Thoracic aorta (tissue), 2 donors: ENCODE measurements around the gene UPK3A. TPM values are rescaled to one million over a fixed set of nuclear protein-coding genes. Genes with fewer than 3 reads are reported as not detected.
A peak's percentile ranks its signal among the peaks of the same experiment; 100 is the strongest.

Experiments used
- ATAC-seq: fragments of 150-250 bp; one replicate; pipeline ENCODE4 v1.8.0; 2017; ENCODE audit warnings: low read depth; ENCODE audit not compliant: insufficient number of reproducible peaks, low FRiP score
- DNase-seq: peaks from one replicate; pipeline ENCODE4 v3.0.0-alpha.2; 2020; ENCODE audit warnings: low spot score
- H3K27ac ChIP-seq, 2 donors: fragments of 200-600 bp; sonication (generic); 1 replicate in 1 of 2; 2 replicates in 1 of 2; pipeline ENCODE4 v1.5.1; 2016; ENCODE audit warnings: mild to moderate bottlenecking in 2 of 2, moderate library complexity in 2 of 2
- H3K27me3 ChIP-seq: fragments of 200-600 bp; sonication (generic); replicated peaks from 2 replicates; pipeline ENCODE4 v1.6.0; 2016; ENCODE audit warnings: mild to moderate bottlenecking; ENCODE audit not compliant: insufficient read depth
- H3K36me3 ChIP-seq: fragments of 200-600 bp; sonication (generic); one replicate; pipeline ENCODE4 v1.5.1; 2016
- H3K4me1 ChIP-seq, 2 donors: fragments of 200-600 bp; sonication (generic); 1 replicate in 1 of 2; 2 replicates in 1 of 2; pipeline versions ENCODE4 v1.5.1 to v1.6.0; 2016; ENCODE audit warnings: low read depth in 2 of 2, mild to moderate bottlenecking in 1 of 2; ENCODE audit not compliant: control insufficient read depth in 1 of 2
- H3K4me3 ChIP-seq: fragments of 200-600 bp; sonication (generic); 2 replicates; pipeline ENCODE4 v1.5.1; 2016; ENCODE audit warnings: mild to moderate bottlenecking
- H3K9me3 ChIP-seq: fragments of 200-600 bp; sonication (generic); 2 replicates; pipeline ENCODE4 v1.5.1; 2016
- total RNA-seq, 2 donors: library from RNA; depleted of rRNA; stranded (reverse); fragments of >200 nt; gene quantifications; one replicate each; pipeline versions ENCODE4 v1.1.0 to v1.2.3, GENCODE V29; 2016
- TF ChIP-seq, protein P1 (sequence below): fragments of 200-600 bp; sonication (generic); IDR thresholded peaks from one replicate; pipeline ENCODE4 v1.5.1; 2019; ENCODE audit warnings: antibody characterized with exemption

UPK3A gene
- total RNA-seq, 2 donors from 2014 or later: not detected

DNA sequence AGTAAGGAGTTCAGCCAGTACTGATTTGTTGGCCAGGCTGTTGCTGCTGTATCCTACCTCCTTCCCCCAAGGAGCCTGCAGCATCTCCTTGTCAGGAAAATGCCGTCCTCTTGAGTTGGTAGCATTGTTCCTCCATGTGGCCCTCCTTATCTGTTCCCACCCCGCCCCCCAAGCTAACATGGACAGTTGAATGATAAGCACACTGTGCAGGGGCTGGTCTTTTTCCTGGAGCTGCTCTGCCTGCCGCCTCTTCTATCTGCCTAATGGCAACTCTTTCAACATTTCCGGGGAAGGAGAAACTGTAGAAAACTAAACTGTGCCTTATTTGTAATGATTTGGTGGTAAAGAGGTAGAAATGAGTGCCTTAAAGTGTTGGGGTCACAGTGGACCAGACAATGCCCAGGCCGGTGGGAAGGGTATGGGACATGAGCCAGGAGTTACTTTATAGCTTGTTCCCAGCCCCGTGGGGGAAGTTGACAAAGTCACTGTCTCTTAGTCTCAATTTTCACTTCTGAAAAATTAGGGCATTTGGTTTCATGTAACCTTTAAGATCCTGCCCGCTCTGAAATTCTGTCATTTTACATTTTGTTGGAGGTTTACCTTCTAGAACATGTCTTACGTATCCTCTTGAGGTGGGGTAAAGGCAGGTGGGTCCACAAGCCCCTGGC, 29.4 kb downstream of the UPK3A start:
- DNase-seq (no peak), ATAC-seq (no peak)
- TF ChIP-seq, protein P1, sequence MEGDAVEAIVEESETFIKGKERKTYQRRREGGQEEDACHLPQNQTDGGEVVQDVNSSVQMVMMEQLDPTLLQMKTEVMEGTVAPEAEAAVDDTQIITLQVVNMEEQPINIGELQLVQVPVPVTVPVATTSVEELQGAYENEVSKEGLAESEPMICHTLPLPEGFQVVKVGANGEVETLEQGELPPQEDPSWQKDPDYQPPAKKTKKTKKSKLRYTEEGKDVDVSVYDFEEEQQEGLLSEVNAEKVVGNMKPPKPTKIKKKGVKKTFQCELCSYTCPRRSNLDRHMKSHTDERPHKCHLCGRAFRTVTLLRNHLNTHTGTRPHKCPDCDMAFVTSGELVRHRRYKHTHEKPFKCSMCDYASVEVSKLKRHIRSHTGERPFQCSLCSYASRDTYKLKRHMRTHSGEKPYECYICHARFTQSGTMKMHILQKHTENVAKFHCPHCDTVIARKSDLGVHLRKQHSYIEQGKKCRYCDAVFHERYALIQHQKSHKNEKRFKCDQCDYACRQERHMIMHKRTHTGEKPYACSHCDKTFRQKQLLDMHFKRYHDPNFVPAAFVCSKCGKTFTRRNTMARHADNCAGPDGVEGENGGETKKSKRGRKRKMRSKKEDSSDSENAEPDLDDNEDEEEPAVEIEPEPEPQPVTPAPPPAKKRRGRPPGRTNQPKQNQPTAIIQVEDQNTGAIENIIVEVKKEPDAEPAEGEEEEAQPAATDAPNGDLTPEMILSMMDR: no peak
- Histone ChIP-seq H3K4me3 (no peak overlapping the region), H3K4me1 (peaks cover 17 to 74% of the 10 kb centered on the region in 2 donors), H3K27me3 (no peaks in the 10 kb centered on the region), H3K36me3 (no peaks in the 10 kb centered on the region), H3K9me3 (no peaks in the 10 kb centered on the region), H3K27ac (peak overlapping the region; percentile 2)

DNA sequence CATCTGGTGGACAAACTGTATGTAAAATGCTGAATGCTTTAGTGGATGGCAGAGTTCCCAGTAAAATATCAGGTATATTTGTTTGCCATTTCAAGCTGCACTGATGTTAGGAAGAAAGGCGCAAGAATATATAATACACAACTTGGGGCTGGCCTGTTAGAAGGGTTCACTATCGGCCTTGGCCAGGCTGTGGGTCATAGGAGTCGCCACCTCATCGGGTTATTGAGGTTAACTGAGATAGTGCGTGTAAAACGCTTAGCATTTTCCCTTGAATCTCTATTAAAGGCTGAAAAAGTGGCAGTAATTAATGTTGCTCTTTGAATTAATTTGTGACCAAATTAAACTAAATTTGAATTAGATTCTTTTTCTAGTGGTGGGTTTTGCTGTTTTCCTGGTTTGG, 30.0 kb downstream of the UPK3A start:
- Histone ChIP-seq H3K4me3 (no peak overlapping the region), H3K27ac (no peak overlapping the region), H3K36me3 (no peaks in the 10 kb centered on the region), H3K9me3 (no peaks in the 10 kb centered on the region), H3K27me3 (no peaks in the 10 kb centered on the region), H3K4me1 (peaks cover 23 to 77% of the 10 kb centered on the region in 2 donors)
- no peak for ATAC-seq
- no peak for DNase-seq
- TF ChIP-seq, protein P1: no peak

DNA sequence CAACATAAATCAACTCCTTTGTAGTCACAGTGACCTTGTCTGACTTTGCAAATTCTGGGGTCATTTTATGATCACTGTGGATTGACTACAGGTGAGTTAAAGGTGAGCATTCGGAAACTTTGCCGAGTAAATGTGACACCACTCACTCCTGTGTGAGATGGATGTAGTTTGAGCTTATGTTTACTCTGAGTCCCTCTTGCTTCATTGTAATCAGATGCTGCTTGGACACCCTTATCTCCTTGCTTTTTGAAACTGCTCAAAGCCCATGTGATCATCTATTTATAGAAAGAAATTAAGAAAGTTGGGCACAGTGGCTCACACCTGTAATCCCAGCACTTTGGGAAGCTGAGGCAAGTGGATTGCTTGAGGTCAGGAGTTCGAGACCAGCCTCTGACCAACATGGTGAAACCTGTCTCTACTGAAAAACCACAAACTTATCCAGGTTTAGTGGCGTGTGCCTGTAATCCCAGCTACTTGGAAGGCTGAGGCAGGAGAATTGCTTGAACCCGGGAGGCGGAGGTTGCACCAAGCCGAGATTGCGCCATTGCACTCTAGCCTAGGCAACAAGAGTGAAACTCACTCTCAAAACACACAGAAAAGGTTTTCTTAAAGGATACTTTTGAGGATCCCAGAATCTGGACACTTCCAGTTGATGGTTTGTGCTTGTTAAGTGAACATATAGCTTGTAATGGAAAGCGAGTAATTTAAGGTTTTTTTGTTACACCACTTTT, 32.2 kb downstream of the UPK3A start:
- no peaks in the 10 kb centered on the region for H3K36me3 ChIP-seq
- peaks cover 18 to 85% of the 10 kb centered on the region in 2 donors for H3K4me1 ChIP-seq
- H3K4me3 ChIP-seq: peak overlapping the region; percentile 55
- no peak for DNase-seq
- H3K27me3 ChIP-seq: no peaks in the 10 kb centered on the region
- H3K27ac ChIP-seq: peak overlapping the region; percentile 95
- H3K9me3 ChIP-seq: no peaks in the 10 kb centered on the region
- ATAC-seq: no peak
- TF ChIP-seq, protein P1: no peak

DNA sequence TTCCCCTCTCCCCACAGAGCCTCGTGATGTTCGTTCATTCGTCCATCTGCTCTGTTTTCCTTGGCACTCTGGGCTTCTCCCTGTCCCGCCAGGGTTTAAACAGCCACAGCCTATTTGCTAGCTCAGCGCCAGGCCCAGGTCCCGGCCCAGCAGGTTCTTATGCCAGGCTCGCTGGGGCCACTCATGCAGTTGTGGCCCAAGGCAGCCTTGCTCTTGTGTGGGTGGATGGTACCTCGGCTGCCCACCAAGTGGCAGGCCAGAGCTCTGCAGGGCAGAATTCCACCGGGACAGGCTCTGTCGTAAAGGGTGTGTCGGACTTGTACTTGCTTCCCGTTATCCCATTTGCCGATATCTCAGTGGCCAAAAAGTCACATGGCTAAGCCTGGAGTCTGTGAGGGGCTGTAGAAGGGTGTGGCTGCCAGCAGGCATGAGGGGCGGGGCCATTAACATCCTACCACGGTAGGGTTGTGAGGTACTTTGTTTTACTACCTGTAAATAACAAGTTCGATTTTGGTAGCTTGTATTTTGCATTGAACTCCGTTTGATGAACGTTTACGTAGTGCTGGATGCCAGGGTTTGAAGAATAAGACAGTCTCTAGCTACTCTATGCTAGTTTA, 32.9 kb downstream of the UPK3A start:
- DNase-seq (peak; percentile 67), ATAC-seq (peak; percentile 54)
- H3K4me3 ChIP-seq: peak overlapping the region; percentile 55

More for the DNA sequence above, 32.9 kb downstream of the UPK3A start:
- Histone ChIP-seq H3K9me3 (no peaks in the 10 kb centered on the region), H3K4me1 (peaks cover 18 to 86% of the 10 kb centered on the region in 2 donors), H3K27me3 (no peaks in the 10 kb centered on the region), H3K36me3 (peaks cover under 1% of the 10 kb centered on the region), H3K27ac (peak overlapping the region; percentile 95)
- TF ChIP-seq, protein P1: peak; percentile 70
